Gastrocnemius medialis (tissue), 4 donors: Measurements from ENCODE around the gene SLC6A2. TPM values are rescaled to one million over a fixed set of nuclear protein-coding genes. Genes with fewer than 3 reads are reported as not detected.

Source experiments
- ATAC-seq, 2 donors: fragments of 150-250 bp; one replicate each; pipeline ENCODE4 v1.9.1; 2016
- DNase-seq, 2 donors: peaks; one replicate each; pipeline ENCODE4 v3.0.0-alpha.2; 2019
- H3K27ac ChIP-seq, 4 donors: fragments of 200-600 bp; sonication (generic); 1 replicate in 1 of 4; 2 replicates in 3 of 4; pipeline ENCODE4 v1.5.1; 2016 to 2018; ENCODE audit warnings: mild to moderate bottlenecking in 2 of 4, moderate library complexity in 1 of 4
- H3K27me3 ChIP-seq, 3 donors: fragments of 200-600 bp; sonication (generic) in 2 of 3; 1 replicate in 1 of 3; 2 replicates in 2 of 3; pipeline versions ENCODE4 v1.5.1 to v1.6.0; 2016 to 2019; ENCODE audit warnings: mild to moderate bottlenecking in 1 of 3, moderate library complexity in 1 of 3
- H3K36me3 ChIP-seq, 2 donors: fragments of 200-600 bp; sonication (generic) in 1 of 2; one replicate each; pipeline ENCODE4 v1.5.1; 2017 to 2018
- H3K4me1 ChIP-seq, 2 donors: fragments of 200-600 bp; sonication (generic) in 1 of 2; one replicate each; pipeline ENCODE4 v1.5.1; 2016 to 2017; ENCODE audit warnings: mild to moderate bottlenecking in 2 of 2
- H3K4me3 ChIP-seq, 4 donors: fragments of 200-600 bp; sonication (generic) in 3 of 4; 1 replicate in 1 of 4; 2 replicates in 3 of 4; pipeline ENCODE4 v1.5.1; 2016 to 2019; ENCODE audit warnings: mild to moderate bottlenecking in 2 of 4
- H3K9me3 ChIP-seq, 3 donors: fragments of 200-600 bp; sonication (generic) in 2 of 3; 1 replicate in 1 of 3; 2 replicates in 2 of 3; pipeline ENCODE4 v1.5.1; 2016 to 2019
- POLR2A ChIP-seq, 2 donors: fragments of 450-650 bp; IDR thresholded peaks; one replicate each; pipeline ENCODE4 v1.6.1; 2017; ENCODE audit warnings: antibody characterized with exemption in 2 of 2, mild to moderate bottlenecking in 2 of 2, moderate library complexity in 2 of 2
- in situ Hi-C, 4 donors: fragments of 200-750 bp; cut with MboI; loops; one replicate each; pipeline versions ENCODE4 v1.15.0 to v1.8.0; 2017; ENCODE audit warnings: low sequenced_read_pairs in 4 of 4
- intact Hi-C: fragments of 100-400 bp; cut with DNase I; formaldehyde crosslinking; loops from one replicate; pipeline ENCODE4 v1.15.1; 2023; ENCODE audit warnings: low total_unique reads
- total RNA-seq, 4 donors: library from RNA; depleted of rRNA; stranded (reverse); fragments of >200 nt; gene quantifications; one replicate each; pipeline versions ENCODE4 v1.1.0 to v1.2.3, GENCODE V29; 2016
- TF ChIP-seq, protein P1 (sequence below), 5 experiments: fragments of 450-650 bp in 3 of 5; fragments of 200-600 bp in 2 of 5; sonication (generic) in 2 of 5; IDR thresholded peaks in 4 of 5; conservative IDR thresholded peaks in 1 of 5; 1 replicate in 4 of 5; 2 replicates in 1 of 5; pipeline ENCODE4 v1.5.1; 2016 to 2019; ENCODE audit warnings: antibody characterized with exemption in 5 of 5, mild to moderate bottlenecking in 3 of 5, moderate library complexity in 3 of 5

Gene SLC6A2
- total RNA-seq, 4 donors from 2014 or later, result not detected

DNA sequence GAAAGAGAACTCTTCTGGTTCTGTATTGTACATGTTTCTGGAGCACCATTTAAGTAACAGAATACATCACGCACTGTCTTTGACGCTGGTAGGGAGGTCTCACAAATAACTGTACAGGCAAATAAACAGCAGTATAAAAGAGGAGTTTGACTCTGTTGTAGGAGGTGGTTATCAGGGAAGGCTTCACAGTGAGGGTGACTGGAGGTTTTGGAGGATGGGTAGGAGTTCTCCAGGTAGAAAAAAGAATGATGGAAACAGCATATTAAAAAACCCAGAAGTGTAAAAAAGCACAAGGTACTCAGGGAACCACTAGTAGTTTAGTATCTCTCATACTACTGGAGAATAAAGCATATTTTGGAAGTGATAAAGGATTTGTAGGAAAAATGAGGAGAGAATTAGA is 2.7 kb upstream of the SLC6A2 start:
- in situ Hi-C loops, result loop anchor here in 1 of 4 donors (10.0 kb wide), 1 partner anchor 52 kb away; no protein-coding TSS in a partner anchor
- intact Hi-C loops, result no loop called here
- Histone ChIP-seq H3K4me3 (no peak overlapping the region), H3K36me3 (no peaks in the 10 kb centered on the region), H3K4me1 (no peaks in the 10 kb centered on the region), H3K27me3 (peaks cover 18 to 45% (median 23%) of the 10 kb centered on the region in 3 donors), H3K9me3 (no peaks in the 10 kb centered on the region), H3K27ac (no peak overlapping the region)
- ATAC-seq (no peak), DNase-seq (no peak)
- TF ChIP-seq, protein P1, sequence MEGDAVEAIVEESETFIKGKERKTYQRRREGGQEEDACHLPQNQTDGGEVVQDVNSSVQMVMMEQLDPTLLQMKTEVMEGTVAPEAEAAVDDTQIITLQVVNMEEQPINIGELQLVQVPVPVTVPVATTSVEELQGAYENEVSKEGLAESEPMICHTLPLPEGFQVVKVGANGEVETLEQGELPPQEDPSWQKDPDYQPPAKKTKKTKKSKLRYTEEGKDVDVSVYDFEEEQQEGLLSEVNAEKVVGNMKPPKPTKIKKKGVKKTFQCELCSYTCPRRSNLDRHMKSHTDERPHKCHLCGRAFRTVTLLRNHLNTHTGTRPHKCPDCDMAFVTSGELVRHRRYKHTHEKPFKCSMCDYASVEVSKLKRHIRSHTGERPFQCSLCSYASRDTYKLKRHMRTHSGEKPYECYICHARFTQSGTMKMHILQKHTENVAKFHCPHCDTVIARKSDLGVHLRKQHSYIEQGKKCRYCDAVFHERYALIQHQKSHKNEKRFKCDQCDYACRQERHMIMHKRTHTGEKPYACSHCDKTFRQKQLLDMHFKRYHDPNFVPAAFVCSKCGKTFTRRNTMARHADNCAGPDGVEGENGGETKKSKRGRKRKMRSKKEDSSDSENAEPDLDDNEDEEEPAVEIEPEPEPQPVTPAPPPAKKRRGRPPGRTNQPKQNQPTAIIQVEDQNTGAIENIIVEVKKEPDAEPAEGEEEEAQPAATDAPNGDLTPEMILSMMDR (IDR thresholded peaks at IDR 0.05 in 4 of 5, conservative IDR thresholded peaks at IDR 0.05 in 1 of 5), result no peak
- no peak for TF ChIP-seq POLR2A (IDR thresholded peaks at IDR 0.05)

DNA sequence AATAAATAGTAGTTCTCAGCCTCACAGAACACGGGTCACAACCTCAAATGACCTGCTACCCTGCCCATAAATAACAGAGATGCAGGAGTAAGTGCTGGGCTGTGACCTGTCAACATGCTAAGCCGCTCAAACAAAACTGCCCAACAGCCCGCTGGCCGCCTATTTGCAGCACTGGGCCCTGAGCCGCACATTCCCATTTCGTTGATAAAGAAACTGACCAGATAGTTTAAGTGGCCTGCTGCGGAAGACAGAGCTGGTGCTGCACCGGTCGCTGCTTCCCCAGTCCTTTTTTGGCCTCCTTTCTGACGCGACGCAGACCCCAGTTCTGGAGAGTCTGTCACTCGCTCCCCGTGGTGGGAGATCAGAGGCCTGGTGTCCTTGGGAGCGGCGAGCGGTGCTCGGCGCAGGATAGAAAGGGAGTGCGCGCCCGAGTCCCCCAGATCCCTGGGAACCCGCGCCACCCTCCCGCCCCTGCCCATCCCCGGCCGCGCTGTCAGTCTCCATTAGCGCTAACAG is 349 bp upstream of the SLC6A2 start:
- peaks cover 18 to 45% (median 20%) of the 10 kb centered on the region in 3 donors for H3K27me3 ChIP-seq

DNA sequence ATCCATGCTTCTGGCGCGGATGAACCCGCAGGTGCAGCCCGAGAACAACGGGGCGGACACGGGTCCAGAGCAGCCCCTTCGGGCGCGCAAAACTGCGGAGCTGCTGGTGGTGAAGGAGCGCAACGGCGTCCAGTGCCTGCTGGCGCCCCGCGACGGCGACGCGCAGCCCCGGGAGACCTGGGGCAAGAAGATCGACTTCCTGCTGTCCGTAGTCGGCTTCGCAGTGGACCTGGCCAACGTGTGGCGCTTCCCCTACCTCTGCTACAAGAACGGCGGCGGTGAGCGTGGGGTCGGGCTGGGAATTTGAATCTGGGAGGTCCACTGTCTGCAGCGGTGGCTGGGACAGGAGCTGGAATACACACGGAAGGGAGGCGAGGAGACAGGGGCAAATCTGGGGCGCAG is 904 bp downstream of the SLC6A2 start:
- intact Hi-C loops, result loop anchor here (2.0 kb wide), 1 partner anchor 44 kb away; no protein-coding TSS in a partner anchor
- H3K27ac ChIP-seq, result no peak overlapping the region
- ATAC-seq, result no peak
- no peaks in the 10 kb centered on the region for H3K9me3 ChIP-seq
- TF ChIP-seq, protein P1 (IDR thresholded peaks at IDR 0.05 in 4 of 5, conservative IDR thresholded peaks at IDR 0.05 in 1 of 5), result no peak
- TF ChIP-seq POLR2A (IDR thresholded peaks at IDR 0.05), result no peak
- no peaks in the 10 kb centered on the region for H3K36me3 ChIP-seq
- H3K4me3 ChIP-seq, result peak overlapping the region in 3 of 4 donors; percentile 13 to 29 (median 20)
- DNase-seq, result no peak
- peaks cover 18 to 41% (median 20%) of the 10 kb centered on the region in 3 donors for H3K27me3 ChIP-seq
- in situ Hi-C loops, result loop anchor here in 1 of 4 donors (10.0 kb wide), 1 partner anchor 48 kb away; no protein-coding TSS in a partner anchor
- no peaks in the 10 kb centered on the region for H3K4me1 ChIP-seq

More for the DNA sequence above, 349 bp upstream of the SLC6A2 start:
- in situ Hi-C loops, result loop anchor here in 1 of 4 donors (10.0 kb wide), 1 partner anchor 49 kb away; no protein-coding TSS in a partner anchor
- intact Hi-C loops, result no loop called here
- no peak overlapping the region for H3K27ac ChIP-seq
- no peak for TF ChIP-seq POLR2A (IDR thresholded peaks at IDR 0.05)
- TF ChIP-seq, protein P1 (IDR thresholded peaks at IDR 0.05 in 4 of 5, conservative IDR thresholded peaks at IDR 0.05 in 1 of 5), result no peak
- H3K4me3 ChIP-seq, result peak overlapping the region; percentile 13 to 32 (median 24)
- no peaks in the 10 kb centered on the region for H3K4me1 ChIP-seq
- ATAC-seq (no peak), DNase-seq (no peak)
- H3K36me3 ChIP-seq, result no peaks in the 10 kb centered on the region
- H3K9me3 ChIP-seq, result no peaks in the 10 kb centered on the region

DNA sequence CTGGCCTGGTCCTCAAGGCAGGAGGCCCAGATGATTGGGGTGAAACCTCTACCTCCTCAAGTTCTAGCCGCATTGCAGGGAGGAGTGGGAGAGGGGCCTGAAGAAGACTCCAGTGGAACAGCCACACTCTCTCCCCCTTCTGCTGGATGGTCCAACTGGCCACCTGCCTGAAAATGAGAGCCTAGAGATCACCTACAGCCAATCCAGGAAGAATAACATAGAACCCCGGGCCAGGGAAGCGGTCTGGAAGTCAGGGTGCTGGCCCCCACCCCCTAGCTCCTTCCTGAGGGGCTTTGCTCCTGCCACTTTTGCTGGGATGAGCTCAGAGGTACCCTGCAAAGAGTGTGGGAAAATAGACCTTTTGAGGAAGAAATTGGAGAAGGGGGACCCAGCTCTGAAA is 1.8 kb downstream of the SLC6A2 start:
- no peaks in the 10 kb centered on the region for H3K9me3 ChIP-seq
- intact Hi-C loops (loop anchor here (2.0 kb wide), 1 partner anchor 43 kb away; no protein-coding TSS in a partner anchor), in situ Hi-C loops (loop anchor here in 1 of 4 donors (10.0 kb wide), 1 partner anchor 47 kb away; no protein-coding TSS in a partner anchor)
- no peak for ATAC-seq
- DNase-seq, result no peak
- H3K36me3 ChIP-seq, result no peaks in the 10 kb centered on the region
- no peak overlapping the region for H3K4me3 ChIP-seq
- H3K4me1 ChIP-seq, result no peaks in the 10 kb centered on the region
- no peak for TF ChIP-seq POLR2A (IDR thresholded peaks at IDR 0.05)
- TF ChIP-seq, protein P1 (IDR thresholded peaks at IDR 0.05 in 4 of 5, conservative IDR thresholded peaks at IDR 0.05 in 1 of 5), result no peak
- peaks cover 18 to 41% (median 20%) of the 10 kb centered on the region in 3 donors for H3K27me3 ChIP-seq
- no peak overlapping the region for H3K27ac ChIP-seq
